Kidney epithelial cell (primary cell): ENCODE results near the gene HPX. TPM values are rescaled to one million over a fixed set of nuclear protein-coding genes. Genes with fewer than 3 reads are reported as not detected.

Source experiments
- DNase-seq: peaks from one replicate; pipeline ENCODE4 v3.0.0-alpha.2; 2010; ENCODE audit warnings: low read depth
- H3K27me3 ChIP-seq: 2 replicates; pipeline ENCODE4 v1.6.0; 2011; ENCODE audit warnings: low read length; ENCODE audit not compliant: control insufficient read depth, insufficient read depth
- H3K36me3 ChIP-seq: 2 replicates; pipeline ENCODE4 v1.5.1; 2011; ENCODE audit warnings: low read length; ENCODE audit not compliant: control insufficient read depth, insufficient read depth
- H3K4me3 ChIP-seq: 2 replicates; pipeline ENCODE4 v1.5.1; 2011; ENCODE audit warnings: low read depth, mild to moderate bottlenecking, control low read depth, low read length
- CTCF ChIP-seq: IDR thresholded peaks from 2 replicates; pipeline ENCODE4 v1.5.1; 2011; ENCODE audit warnings: mild to moderate bottlenecking, moderate library complexity, low read length, control low read depth, inconsistent platforms; ENCODE audit not compliant: insufficient read depth, poor library complexity, severe bottlenecking
- total RNA-seq: library from RNA; depleted of rRNA; stranded (reverse); fragments of >200 nt; gene quantifications from 2 replicates; pipeline ENCODE4 v1.2.3, GENCODE V29; 2015

HPX gene
- total RNA-seq, 1 donor from 2014 or later = 0.13 TPM

- Histone ChIP-seq H3K27me3 (no peaks in the 10 kb centered on the region), H3K4me3 (no peak overlapping the region), H3K36me3 (no peaks in the 10 kb centered on the region)
- no peak for DNase-seq
- TF ChIP-seq CTCF = no peak
These were observed 44.9 kb upstream of the HPX start for GRCh38 chr11:6485661-6486060.

- H3K27me3 ChIP-seq = no peaks in the 10 kb centered on the region
- DNase-seq = no peak
- no peak overlapping the region for H3K4me3 ChIP-seq
- peaks cover 1% of the 10 kb centered on the region for H3K36me3 ChIP-seq
- TF ChIP-seq CTCF = no peak
These were observed 42.2 kb upstream of the HPX start for GRCh38 chr11:6483015-6483414.

GRCh38 chr11:6482441-6482840, 41.7 kb upstream of the HPX start:
- DNase-seq = no peak
- Histone ChIP-seq H3K4me3 (peak overlapping the region; percentile 91), H3K36me3 (peaks cover 1% of the 10 kb centered on the region), H3K27me3 (no peaks in the 10 kb centered on the region)
- TF ChIP-seq CTCF = no peak

GRCh38 chr11:6481924-6482275, 41.1 kb upstream of the HPX start:
- Histone ChIP-seq H3K4me3 (peak overlapping the region; percentile 91), H3K27me3 (no peaks in the 10 kb centered on the region), H3K36me3 (peaks cover 1% of the 10 kb centered on the region)
- no peak for DNase-seq
- no peak for TF ChIP-seq CTCF

GRCh38 chr11:6481012-6481923, 40.5 kb upstream of the HPX start, which contains the start of the genes ARFIP2 and TIMM10B:
ARFIP2 (minus strand) TSS chr11:6481331; CDS start chr11:6480421, 910 bp downstream.
TIMM10B (plus strand) TSS chr11:6481501; CDS start chr11:6481517, 16 bp downstream.
- Histone ChIP-seq H3K27me3 (no peaks in the 10 kb centered on the region), H3K4me3 (peak within 1 kb of the TSS; percentile 91), H3K36me3 (peaks cover 1% of the 10 kb centered on the region)
- TF ChIP-seq CTCF = no peak
- peak; percentile 93 for DNase-seq
